HFF-Myc (cell line): ENCODE measurements around the gene SORCS2.

ENCODE experiments used
- DNase-seq: peaks from one replicate; pipeline ENCODE4 v3.0.0-alpha.2; 2011; ENCODE audit warnings: low read depth; ENCODE audit errors: extremely low read depth
- H3K4me3 ChIP-seq: replicated peaks from 2 replicates; pipeline ENCODE4 v1.5.1; 2011; ENCODE audit warnings: low read depth, mild to moderate bottlenecking, control low read depth, low read length
- TF ChIP-seq, protein P1 (sequence below): IDR thresholded peaks from 2 replicates; pipeline ENCODE4 v1.5.1; 2012; ENCODE audit warnings: mild to moderate bottlenecking, low read depth, low read length, control low read depth; ENCODE audit errors: missing control alignments

SORCS2 gene

DNA sequence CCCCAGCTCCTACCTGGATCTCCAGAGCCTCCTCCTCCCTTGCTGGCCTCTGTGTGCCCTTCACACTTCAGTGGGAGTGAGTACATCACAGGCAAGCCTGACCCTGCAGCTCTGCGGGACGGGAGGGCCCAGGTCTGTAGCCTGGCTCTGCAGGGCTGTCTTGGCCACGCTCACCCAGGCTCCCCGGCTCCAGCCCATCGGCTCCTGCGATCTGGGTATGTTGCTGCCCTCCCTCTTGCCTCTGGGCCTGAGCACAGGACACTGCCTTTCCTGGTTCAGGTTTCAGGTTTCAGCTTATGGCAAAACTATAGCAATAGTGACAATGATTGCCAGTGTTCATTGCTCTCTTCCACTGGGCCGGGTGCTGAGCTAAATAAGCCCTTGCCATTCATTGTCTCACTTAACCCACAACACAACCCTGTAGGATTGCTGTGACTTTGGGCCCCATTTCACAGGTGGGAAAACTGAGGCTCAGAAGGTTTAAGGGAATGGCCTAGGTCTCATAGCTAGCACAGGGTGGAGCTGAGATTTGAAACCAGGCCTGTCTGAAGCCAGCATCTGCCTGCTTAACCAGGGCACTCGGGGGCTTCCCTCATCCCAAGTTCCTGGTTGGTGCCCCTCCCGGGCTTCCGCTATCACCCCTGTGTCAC, 44.6 kb upstream of the SORCS2 start:
- TF ChIP-seq, protein P1, sequence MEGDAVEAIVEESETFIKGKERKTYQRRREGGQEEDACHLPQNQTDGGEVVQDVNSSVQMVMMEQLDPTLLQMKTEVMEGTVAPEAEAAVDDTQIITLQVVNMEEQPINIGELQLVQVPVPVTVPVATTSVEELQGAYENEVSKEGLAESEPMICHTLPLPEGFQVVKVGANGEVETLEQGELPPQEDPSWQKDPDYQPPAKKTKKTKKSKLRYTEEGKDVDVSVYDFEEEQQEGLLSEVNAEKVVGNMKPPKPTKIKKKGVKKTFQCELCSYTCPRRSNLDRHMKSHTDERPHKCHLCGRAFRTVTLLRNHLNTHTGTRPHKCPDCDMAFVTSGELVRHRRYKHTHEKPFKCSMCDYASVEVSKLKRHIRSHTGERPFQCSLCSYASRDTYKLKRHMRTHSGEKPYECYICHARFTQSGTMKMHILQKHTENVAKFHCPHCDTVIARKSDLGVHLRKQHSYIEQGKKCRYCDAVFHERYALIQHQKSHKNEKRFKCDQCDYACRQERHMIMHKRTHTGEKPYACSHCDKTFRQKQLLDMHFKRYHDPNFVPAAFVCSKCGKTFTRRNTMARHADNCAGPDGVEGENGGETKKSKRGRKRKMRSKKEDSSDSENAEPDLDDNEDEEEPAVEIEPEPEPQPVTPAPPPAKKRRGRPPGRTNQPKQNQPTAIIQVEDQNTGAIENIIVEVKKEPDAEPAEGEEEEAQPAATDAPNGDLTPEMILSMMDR = no peak
- no peak overlapping the region for H3K4me3 ChIP-seq
- no peak for DNase-seq

DNA sequence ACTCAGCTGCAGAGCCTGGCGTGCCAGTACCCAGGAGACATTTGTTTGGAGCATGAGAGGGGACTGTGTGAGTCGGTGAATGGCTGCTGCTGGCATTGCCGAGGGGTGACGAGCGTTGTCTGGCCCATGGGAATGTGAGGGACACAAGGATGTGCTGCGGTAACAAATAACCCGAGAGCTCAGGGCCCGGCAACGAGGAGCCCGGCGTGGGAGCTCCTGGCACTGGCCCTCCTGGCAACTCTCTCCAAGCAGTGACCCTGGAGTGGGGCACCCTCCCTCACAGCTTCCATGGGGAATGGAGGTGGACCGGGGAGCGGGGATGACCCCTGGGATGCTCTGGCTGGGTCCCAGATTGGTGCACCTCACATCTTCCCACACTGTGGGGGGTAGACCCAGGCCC, 44.0 kb upstream of the SORCS2 start:
- TF ChIP-seq, protein P1 = no peak
- DNase-seq = no peak
- no peak overlapping the region for H3K4me3 ChIP-seq

DNA sequence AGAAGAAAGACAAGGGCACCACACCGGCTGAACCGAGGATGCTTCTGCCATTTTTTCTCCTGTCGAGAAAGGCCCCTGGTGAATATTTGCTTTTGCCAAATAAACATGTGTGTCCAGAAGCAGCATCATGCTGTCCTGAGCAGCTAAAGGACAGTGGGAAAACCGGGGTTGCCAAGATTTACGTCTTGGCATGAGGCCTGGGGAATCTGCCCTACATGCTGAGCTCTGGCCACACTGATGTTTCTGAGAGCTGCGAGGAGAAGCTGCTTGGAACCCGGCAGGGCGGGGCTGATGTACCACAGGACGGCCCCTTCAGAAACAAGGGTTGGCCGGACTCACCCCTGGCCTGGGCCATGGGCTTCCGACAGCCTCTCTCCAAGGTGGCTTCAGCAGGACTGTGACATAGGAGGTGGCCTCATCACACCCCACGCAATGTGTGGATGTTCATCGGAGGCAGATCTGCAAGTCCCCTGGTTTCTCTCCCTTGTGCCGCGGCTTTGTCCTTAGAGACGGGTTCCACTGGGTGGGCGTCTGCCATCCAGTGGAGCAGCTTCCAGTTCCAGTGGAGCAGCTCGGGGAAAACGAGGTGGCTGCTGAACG, 42.2 kb upstream of the SORCS2 start:
- DNase-seq = no peak
- TF ChIP-seq, protein P1 = no peak
- no peak overlapping the region for H3K4me3 ChIP-seq

DNA sequence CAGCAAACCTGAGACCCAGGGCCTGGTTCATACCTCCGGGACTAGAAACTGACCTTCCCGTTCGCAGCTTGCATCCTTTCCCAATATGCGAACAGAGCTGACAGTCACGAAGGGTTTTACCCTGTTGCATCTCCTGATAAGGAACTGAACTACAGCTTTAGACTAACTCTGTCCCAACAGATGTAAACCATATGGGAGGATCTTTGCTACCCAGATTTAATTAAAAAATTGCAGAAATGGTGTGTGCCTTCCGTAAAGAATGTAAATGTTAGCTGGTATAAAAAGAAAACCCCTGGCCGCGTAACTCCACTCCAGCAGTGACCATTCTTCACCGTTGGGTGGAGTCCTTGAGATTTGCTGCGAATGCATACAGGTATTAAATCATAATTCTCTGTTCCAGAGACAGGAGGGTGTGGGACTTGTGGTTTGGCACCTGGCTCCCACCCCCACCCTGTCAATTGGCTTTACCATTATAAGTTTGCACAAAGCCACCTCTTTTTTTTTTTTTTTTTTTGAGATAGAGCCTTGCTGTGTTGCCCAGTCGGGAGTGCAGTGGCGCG, 40.6 kb upstream of the SORCS2 start:
- H3K4me3 ChIP-seq = no peak overlapping the region
- DNase-seq = no peak
- TF ChIP-seq, protein P1 = peak; percentile 28

DNA sequence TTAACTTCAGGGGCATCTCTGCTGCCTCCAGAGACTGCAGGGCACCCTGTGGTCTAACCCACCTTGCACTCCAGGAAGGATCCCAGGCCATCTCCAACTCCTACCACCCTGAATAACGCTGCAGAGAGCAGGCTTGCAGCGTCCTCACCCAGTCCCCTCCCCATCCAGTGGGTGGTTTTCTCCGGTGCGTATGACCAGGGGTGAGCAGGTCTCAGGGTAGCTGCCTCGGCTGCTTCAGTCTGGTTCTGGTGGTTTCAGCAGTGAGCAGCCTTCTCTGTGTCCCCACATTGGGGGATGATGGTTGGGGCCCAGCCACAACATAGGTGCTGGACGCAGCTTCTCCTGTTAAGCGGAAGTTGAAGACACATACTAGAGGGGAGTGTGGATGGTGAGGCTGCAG, 38.6 kb upstream of the SORCS2 start:
- TF ChIP-seq, protein P1 = no peak
- no peak for DNase-seq
- no peak overlapping the region for H3K4me3 ChIP-seq

DNA sequence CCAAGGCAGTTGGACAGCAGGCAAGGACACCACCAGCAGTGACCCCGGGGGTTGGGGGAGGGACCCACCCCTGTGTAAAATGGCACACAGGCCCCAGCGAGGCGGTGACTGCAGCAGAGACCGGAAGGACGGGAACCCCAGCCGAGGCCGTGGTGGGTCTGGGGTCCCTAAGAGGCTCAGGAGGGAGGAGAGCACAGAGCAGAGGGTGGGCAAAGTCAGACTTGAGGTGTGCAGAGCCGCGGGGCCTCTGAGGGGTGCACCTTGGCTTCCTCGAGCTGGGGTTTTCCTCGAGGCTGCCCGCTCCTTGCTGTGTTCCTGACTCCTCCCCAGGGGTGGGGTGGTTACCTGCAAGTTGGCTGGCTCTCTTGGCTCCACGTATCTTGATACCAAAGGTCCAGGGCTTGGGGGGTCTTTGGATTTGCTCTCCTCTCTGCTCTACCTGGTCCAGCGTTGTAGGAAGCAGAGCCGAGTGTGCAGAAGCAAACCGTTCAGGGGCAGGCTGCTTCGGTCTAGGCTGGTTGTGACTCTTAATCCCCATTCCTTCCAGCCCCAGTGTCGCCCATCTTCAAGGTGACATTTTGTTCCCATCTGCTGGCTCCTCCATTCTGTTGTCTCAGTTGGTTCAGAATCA, 37.9 kb upstream of the SORCS2 start:
- TF ChIP-seq, protein P1 = no peak
- no peak overlapping the region for H3K4me3 ChIP-seq
- DNase-seq = no peak
